GM12864 (cell line): ENCODE data around the gene TFDP3.

Experiments
- DNase-seq: peaks from one replicate; pipeline ENCODE4 v3.0.0-alpha.2; 2011; ENCODE audit warnings: low read depth
- H3K4me3 ChIP-seq: 2 replicates; pipeline ENCODE4 v1.5.1; 2011; ENCODE audit warnings: mild to moderate bottlenecking, low read depth, low read length, control low read depth
- TF ChIP-seq, protein P1 (sequence below): IDR thresholded peaks from 2 replicates; pipeline ENCODE4 v1.5.1; 2011; ENCODE audit warnings: low read depth, mild to moderate bottlenecking, moderate library complexity, low read length, control low read depth, inconsistent platforms; ENCODE audit errors: missing control alignments

The TFDP3 gene

DNA sequence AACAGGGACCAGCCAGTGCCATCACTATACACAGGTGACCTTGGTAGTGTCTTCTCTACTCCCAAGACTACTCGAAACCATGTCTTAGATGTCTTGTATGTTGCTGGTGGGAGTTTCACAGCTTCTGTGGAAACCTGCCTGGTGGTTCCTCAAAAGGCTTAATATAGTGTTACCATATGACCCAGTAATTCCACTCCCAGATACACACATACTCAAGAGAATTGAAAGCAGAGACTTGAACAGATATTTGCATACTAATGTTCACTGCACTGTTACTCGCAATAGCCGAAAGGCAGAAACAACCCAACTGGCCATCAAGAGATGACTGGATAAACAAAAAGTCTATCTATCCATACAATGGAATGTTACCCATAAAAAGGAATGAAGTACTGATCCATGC is 3.1 kb downstream of the TFDP3 start:
- TF ChIP-seq, protein P1, sequence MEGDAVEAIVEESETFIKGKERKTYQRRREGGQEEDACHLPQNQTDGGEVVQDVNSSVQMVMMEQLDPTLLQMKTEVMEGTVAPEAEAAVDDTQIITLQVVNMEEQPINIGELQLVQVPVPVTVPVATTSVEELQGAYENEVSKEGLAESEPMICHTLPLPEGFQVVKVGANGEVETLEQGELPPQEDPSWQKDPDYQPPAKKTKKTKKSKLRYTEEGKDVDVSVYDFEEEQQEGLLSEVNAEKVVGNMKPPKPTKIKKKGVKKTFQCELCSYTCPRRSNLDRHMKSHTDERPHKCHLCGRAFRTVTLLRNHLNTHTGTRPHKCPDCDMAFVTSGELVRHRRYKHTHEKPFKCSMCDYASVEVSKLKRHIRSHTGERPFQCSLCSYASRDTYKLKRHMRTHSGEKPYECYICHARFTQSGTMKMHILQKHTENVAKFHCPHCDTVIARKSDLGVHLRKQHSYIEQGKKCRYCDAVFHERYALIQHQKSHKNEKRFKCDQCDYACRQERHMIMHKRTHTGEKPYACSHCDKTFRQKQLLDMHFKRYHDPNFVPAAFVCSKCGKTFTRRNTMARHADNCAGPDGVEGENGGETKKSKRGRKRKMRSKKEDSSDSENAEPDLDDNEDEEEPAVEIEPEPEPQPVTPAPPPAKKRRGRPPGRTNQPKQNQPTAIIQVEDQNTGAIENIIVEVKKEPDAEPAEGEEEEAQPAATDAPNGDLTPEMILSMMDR = no peak
- no peak for DNase-seq
- no peak overlapping the region for H3K4me3 ChIP-seq

DNA sequence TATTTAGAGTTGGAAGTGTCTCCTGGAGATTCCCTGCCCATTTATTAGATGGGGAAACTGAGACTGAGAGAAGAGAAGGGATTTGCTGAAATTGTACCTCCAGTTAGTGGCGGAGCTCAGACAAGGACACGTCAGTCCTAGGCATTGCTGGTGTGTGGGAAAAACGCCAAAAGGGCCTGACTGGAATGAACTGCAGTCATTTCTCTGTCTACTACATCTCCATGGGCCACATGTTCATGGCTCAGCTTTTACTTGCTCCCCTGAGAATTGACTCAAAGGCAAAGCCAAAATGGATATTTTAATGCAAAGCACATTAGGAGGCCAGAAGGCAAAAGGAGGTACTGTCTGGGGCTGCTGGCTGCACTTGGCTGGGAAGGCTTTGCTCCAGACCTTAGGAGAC is 3.9 kb downstream of the TFDP3 start:
- H3K4me3 ChIP-seq = no peak overlapping the region
- TF ChIP-seq, protein P1 = no peak
- no peak for DNase-seq

DNA sequence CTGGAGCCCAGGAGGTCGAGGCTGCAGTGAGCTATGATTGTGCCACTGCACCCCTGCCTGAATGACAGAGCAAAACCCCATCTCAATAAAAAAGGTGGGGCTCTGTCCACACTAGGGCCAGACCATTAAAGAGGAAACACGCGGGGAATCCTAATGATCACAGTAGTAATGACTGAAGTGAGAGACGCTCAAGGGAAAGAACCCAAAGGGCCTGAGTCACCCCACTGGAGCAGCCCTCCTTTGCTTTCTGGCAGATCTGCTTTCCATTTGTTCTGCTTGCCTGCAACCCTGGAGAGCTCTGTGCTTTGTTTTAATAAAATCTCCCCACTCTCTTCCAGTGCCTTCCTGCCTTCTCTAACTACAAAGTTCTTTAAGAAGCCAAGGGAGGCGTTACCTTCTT is 5.0 kb downstream of the TFDP3 start:
- no peak for DNase-seq
- H3K4me3 ChIP-seq = no peak overlapping the region
- TF ChIP-seq, protein P1 = no peak

DNA sequence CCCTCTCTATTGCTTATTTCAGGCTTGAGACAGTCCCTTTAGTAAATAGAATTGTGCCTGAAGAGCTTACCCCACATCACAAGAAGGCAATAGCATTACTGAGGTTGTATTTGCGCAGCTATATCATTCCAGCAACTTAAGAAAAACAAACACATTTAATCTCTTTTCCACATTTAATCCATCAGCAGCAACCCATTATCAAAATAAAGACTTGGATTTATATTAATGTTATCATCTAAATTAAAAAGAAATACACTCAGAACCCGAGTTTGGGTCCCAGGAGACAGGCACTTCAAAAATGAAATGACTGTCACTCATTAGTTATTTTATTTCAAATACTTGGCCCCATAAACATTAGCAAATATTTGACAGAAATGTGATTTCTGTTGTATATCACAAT is 10.4 kb downstream of the TFDP3 start:
- TF ChIP-seq, protein P1 = no peak
- no peak overlapping the region for H3K4me3 ChIP-seq
- no peak for DNase-seq

DNA sequence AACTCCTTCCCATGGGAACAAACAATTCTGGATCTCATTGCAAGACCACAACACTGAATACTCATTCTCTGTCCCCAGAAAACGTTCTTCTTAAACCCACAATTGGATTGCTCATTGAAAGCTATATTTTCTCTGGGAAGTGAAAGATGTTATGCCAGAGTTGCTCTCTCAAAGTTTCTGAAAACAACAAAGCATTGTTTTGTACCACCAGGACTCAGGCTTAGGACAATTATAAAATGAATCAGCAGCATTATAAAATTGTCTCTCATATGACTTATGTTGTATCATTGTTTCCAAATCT is 26.5 kb downstream of the TFDP3 start:
- H3K4me3 ChIP-seq = no peak overlapping the region
- TF ChIP-seq, protein P1 = no peak
- no peak for DNase-seq

DNA sequence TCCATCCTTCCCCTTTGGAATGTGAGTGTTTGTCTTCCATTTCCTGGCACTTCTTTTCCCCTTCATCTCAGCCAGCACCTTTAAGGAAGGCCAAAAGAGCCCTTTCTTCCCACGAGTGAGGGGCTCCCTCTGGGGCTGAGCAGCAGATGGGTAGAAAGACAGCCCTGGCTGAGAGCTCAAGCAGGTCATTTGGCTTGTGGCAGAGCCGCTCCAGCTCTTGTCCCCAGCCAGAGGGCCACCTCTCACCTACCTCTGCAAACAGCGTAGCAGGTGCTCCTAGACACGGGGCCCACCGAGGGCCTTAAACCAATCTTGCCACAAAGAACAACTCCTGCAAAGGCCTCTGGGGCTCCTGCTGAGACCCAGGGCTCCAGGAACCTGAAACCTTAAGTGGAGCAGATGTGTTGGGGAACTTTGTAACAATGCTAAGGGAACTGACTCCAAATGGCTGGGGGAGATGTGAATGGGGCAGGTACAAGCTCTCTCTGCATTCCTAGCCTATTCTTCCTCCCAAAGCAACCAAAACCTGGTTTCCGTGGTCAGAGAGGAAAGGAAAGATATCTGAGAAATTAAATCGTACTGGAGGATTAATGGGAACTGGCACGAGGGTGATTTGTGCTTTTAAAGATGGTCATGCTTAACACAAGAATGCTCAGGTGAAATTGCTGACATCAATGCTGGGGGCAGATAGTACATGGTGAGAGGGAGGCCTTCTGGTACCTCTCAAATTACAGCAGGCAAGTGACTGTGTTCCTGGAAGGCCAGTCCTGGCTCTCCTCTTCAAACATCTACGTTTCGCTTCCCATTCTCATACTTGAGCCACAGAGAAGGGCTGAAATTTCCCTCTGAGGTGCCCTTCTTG is 27.0 kb downstream of the TFDP3 start:
- TF ChIP-seq, protein P1 = no peak
- no peak overlapping the region for H3K4me3 ChIP-seq
- no peak for DNase-seq

DNA sequence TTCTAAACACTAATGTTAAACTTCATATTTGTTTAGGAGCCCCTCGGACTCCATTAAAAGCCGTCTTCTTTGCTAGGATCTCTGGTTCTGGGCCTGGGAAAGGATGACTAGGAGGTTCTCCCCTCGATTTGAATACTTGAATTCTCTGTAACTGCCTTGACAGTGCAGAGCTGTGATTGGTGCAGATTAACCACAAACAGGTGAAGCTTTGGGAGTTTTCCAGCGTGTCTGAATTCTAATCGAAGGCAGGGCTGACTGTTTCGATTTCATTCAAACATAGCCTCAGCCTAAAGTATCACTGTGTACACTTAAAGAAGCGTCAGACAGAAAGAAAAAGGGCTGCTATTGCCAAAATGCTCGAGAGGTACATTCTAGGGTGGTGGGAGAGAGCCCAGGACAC is 29.0 kb downstream of the TFDP3 start:
- TF ChIP-seq, protein P1 = no peak
- DNase-seq = no peak
- no peak overlapping the region for H3K4me3 ChIP-seq
